H9 (cell line): Measurements from ENCODE around the gene SSTR1. TPM values are rescaled to one million over a fixed set of nuclear protein-coding genes. Genes with fewer than 3 reads are reported as not detected.

Source experiments
- DNase-seq: peaks from one replicate; pipeline ENCODE4 v3.0.0-alpha.2; 2017
- H2AFZ ChIP-seq: one replicate; pipeline ENCODE4 v1.6.1; 2013; ENCODE audit warnings: mild to moderate bottlenecking, low read length, control low read depth, moderate library complexity
- H2AK5ac ChIP-seq: 2 replicates; pipeline ENCODE4 v1.6.1; 2013; ENCODE audit warnings: low read length, control low read depth, mixed read lengths; ENCODE audit not compliant: insufficient read length
- H2BK120ac ChIP-seq: one replicate; pipeline ENCODE4 v1.6.1; 2013; ENCODE audit warnings: low read depth, mild to moderate bottlenecking, low read length, control low read depth, inconsistent platforms; ENCODE audit not compliant: poor library complexity, severe bottlenecking
- H2BK12ac ChIP-seq: 2 replicates; pipeline ENCODE4 v1.6.1; 2013; ENCODE audit warnings: low read length, control low read depth, mixed read lengths, low read depth; ENCODE audit not compliant: insufficient read length
- H2BK15ac ChIP-seq: 2 replicates; pipeline ENCODE4 v1.6.1; 2013; ENCODE audit warnings: low read depth, low read length, control low read depth
- H2BK20ac ChIP-seq: one replicate; pipeline ENCODE4 v1.6.1; 2013; ENCODE audit warnings: low read depth, mild to moderate bottlenecking, low read length, control low read depth, inconsistent platforms; ENCODE audit not compliant: poor library complexity, severe bottlenecking
- H2BK5ac ChIP-seq: 2 replicates; pipeline ENCODE4 v1.6.1; 2013; ENCODE audit warnings: low read length, control low read depth, mixed read lengths; ENCODE audit not compliant: insufficient read length
- H3K14ac ChIP-seq: 2 replicates; pipeline ENCODE4 v1.6.1; 2013; ENCODE audit warnings: low read length, control low read depth; ENCODE audit not compliant: insufficient read depth
- H3K18ac ChIP-seq: 2 replicates; pipeline ENCODE4 v1.6.1; 2013; ENCODE audit warnings: low read depth, mild to moderate bottlenecking, mixed read lengths, low read length, control low read depth; ENCODE audit not compliant: insufficient read length
- H3K23ac ChIP-seq: 2 replicates; pipeline ENCODE4 v1.6.1; 2013; ENCODE audit warnings: low read length, control low read depth, mixed read lengths, low read depth; ENCODE audit not compliant: insufficient read length
- H3K23me2 ChIP-seq: 2 replicates; pipeline ENCODE4 v1.6.1; 2013; ENCODE audit warnings: low read depth, mild to moderate bottlenecking, mixed read lengths, low read length, control low read depth; ENCODE audit not compliant: insufficient read length, poor library complexity, severe bottlenecking
- H3K27ac ChIP-seq: 2 replicates; pipeline ENCODE4 v1.5.1; 2013; ENCODE audit warnings: low read length, control low read depth, mixed read lengths, low read depth; ENCODE audit not compliant: insufficient read length
- H3K27me3 ChIP-seq: 2 replicates; pipeline ENCODE4 v1.6.1; 2013; ENCODE audit warnings: low read length, control low read depth, inconsistent platforms; ENCODE audit not compliant: insufficient read depth
- H3K4ac ChIP-seq: 2 replicates; pipeline ENCODE4 v1.6.1; 2013; ENCODE audit warnings: low read depth, mild to moderate bottlenecking, control low read depth, inconsistent platforms, low read length, moderate library complexity
- H3K4me1 ChIP-seq: 2 replicates; pipeline ENCODE4 v1.6.1; 2013; ENCODE audit warnings: low read length, control low read depth, inconsistent platforms; ENCODE audit not compliant: insufficient read depth
- H3K4me2 ChIP-seq: 2 replicates; pipeline ENCODE4 v1.6.1; 2013; ENCODE audit warnings: low read length, control low read depth, mixed read lengths; ENCODE audit not compliant: insufficient read length, insufficient read depth
- H3K56ac ChIP-seq: 2 replicates; pipeline ENCODE4 v1.6.1; 2013; ENCODE audit warnings: low read depth, mild to moderate bottlenecking, mixed read lengths, low read length, control low read depth; ENCODE audit not compliant: insufficient read length
- H3K79me1 ChIP-seq: 2 replicates; pipeline ENCODE4 v1.6.1; 2013; ENCODE audit warnings: low read depth, mild to moderate bottlenecking, moderate library complexity, low read length, control low read depth, inconsistent platforms; ENCODE audit not compliant: insufficient read depth, poor library complexity, severe bottlenecking
- H3K79me2 ChIP-seq: 2 replicates; pipeline ENCODE4 v1.6.1; 2013; ENCODE audit warnings: low read length, control low read depth, inconsistent platforms; ENCODE audit not compliant: insufficient read depth
- H3K9ac ChIP-seq: 2 replicates; pipeline ENCODE4 v1.6.1; 2013; ENCODE audit warnings: low read length, control low read depth, mixed read lengths; ENCODE audit not compliant: insufficient read length; ENCODE audit errors: extremely low read depth
- H3K9me3 ChIP-seq: one replicate; pipeline ENCODE4 v1.6.1; 2013; ENCODE audit warnings: low read depth, low read length, inconsistent platforms; ENCODE audit not compliant: control insufficient read depth
- H3T11ph ChIP-seq: one replicate; pipeline ENCODE4 v1.6.1; 2013; ENCODE audit warnings: mild to moderate bottlenecking, low read length, control low read depth, inconsistent platforms
- H4K20me1 ChIP-seq: one replicate; pipeline ENCODE4 v1.6.1; 2013; ENCODE audit not compliant: control insufficient read depth, insufficient read length, insufficient read depth
- H4K5ac ChIP-seq: 2 replicates; pipeline ENCODE4 v1.6.1; 2013; ENCODE audit warnings: low read depth, mild to moderate bottlenecking, mixed read lengths, low read length, control low read depth; ENCODE audit not compliant: insufficient read length
- H4K8ac ChIP-seq: replicated peaks from 2 replicates; pipeline ENCODE4 v1.6.1; 2013; ENCODE audit warnings: low read length, control low read depth, mixed read lengths, low read depth; ENCODE audit not compliant: insufficient read length
- H4K91ac ChIP-seq: 2 replicates; pipeline ENCODE4 v1.6.1; 2013; ENCODE audit warnings: low read depth, mild to moderate bottlenecking, moderate library complexity, mixed read lengths, low read length, control low read depth; ENCODE audit not compliant: insufficient read length
- H3K27ac Mint-ChIP-seq, 3 experiments: 2 replicates in 2 of 3; 3 replicates in 1 of 3; pipeline ENCODE4 v1.8.0; 2020 to 2021; ENCODE audit warnings: mixed read lengths in 3 of 3, mild to moderate bottlenecking in 1 of 3, moderate library complexity in 1 of 3
- H3K27me3 Mint-ChIP-seq: 2 replicates; pipeline ENCODE4 v1.8.0; 2021; ENCODE audit warnings: low read depth, mild to moderate bottlenecking, moderate library complexity, mixed read lengths
- H3K36me3 Mint-ChIP-seq, 3 experiments: 2 replicates in 2 of 3; 3 replicates in 1 of 3; pipeline ENCODE4 v1.8.0; 2020 to 2021; ENCODE audit warnings: low read depth in 3 of 3, mixed read lengths in 3 of 3; ENCODE audit not compliant: insufficient read depth in 1 of 3
- H3K4me1 Mint-ChIP-seq, 2 experiments: 2 replicates each; pipeline ENCODE4 v1.8.0; 2020; ENCODE audit warnings: mixed read lengths in 2 of 2
- H3K4me3 Mint-ChIP-seq, 2 experiments: 2 replicates in 1 of 2; 3 replicates in 1 of 2; pipeline ENCODE4 v1.8.0; 2020 to 2021; ENCODE audit warnings: mild to moderate bottlenecking in 2 of 2, mixed read lengths in 2 of 2, moderate library complexity in 1 of 2
- H3K9me3 Mint-ChIP-seq, 2 experiments: 2 replicates in 1 of 2; 3 replicates in 1 of 2; pipeline ENCODE4 v1.8.0; 2020; ENCODE audit warnings: mild to moderate bottlenecking in 2 of 2, mixed read lengths in 2 of 2, moderate library complexity in 1 of 2
- CTCF ChIP-seq: fragments of 200-600 bp; sonication (generic); conservative IDR thresholded peaks from 3 replicates; pipeline ENCODE4 v1.8.0; 2021; ENCODE audit warnings: antibody characterized with exemption, mild to moderate bottlenecking
- WGBS: extraction: QIAGEN DNeasy Blood & Tissue Kit; methylation state at CpG from one replicate; pipeline ENCODE4 v1.1.7; 2013; ENCODE audit warnings: missing lambda C conversion rate, low lambda C conversion rate, mixed read lengths; ENCODE audit not compliant: insufficient read length; ENCODE audit errors: extremely low coverage; 5-methylcytosine and 5-hydroxymethylcytosine counted together
- total RNA-seq: library from RNA; stranded (reverse); gene quantifications from 2 replicates; pipeline ENCODE4 v1.2.1, GENCODE V29; 2021

The SSTR1 gene
- total RNA-seq, 1 experiment from 2014 or later = 0.98 TPM

GRCh38 chr14:38252066-38252710 lies 44.5 kb downstream of the SSTR1 start:
- Histone ChIP-seq H3K14ac (no peak overlapping the region), H2AK5ac (no peak overlapping the region), H2BK20ac (no peak overlapping the region), H3K27me3 (peaks cover 29% of the 10 kb centered on the region), H4K91ac (no peak overlapping the region), H3K27ac (no peak overlapping the region), H2BK5ac (no peak overlapping the region), H4K8ac (no peak overlapping the region), H3K9me3 (no peaks in the 10 kb centered on the region), H3K18ac (no peak overlapping the region), H3K79me1 (no peaks in the 10 kb centered on the region), H4K5ac (no peak overlapping the region), H3K23ac (no peak overlapping the region), H2BK12ac (no peak overlapping the region), H3K56ac (no peak overlapping the region), H3K9ac (no peak overlapping the region), H2BK15ac (no peak overlapping the region), H4K20me1 (no peaks in the 10 kb centered on the region), H3K4me1 (0 out of 2 replicates have a peak, but pooled peaks cover 2% of the 10 kb centered on the region), H2BK120ac (no peak overlapping the region), H3T11ph (no peak overlapping the region), H3K23me2 (peaks cover 13% of the 10 kb centered on the region), H3K4me2 (no peak overlapping the region), H2AFZ (no peak overlapping the region), H3K4ac (no peak overlapping the region), H3K79me2 (no peaks in the 10 kb centered on the region)
- H3K9me3 Mint-ChIP-seq = no peaks in the 10 kb centered on the region; a peak in 1 of 5 replicates
- peaks cover 9 to 11% of the 10 kb centered on the region in 2 experiments for H3K4me1 Mint-ChIP-seq
- no peak overlapping the region for H3K4me3 Mint-ChIP-seq
- peaks cover 88% of the 10 kb centered on the region for H3K27me3 Mint-ChIP-seq
- no peak overlapping the region for H3K27ac Mint-ChIP-seq
- DNase-seq = no peak
- WGBS = no CpG with 5 or more reads among the region's 4 CpGs
- TF ChIP-seq CTCF = no peak
- no peaks in the 10 kb centered on the region; a peak in 1 of 7 replicates for H3K36me3 Mint-ChIP-seq
